Ovary (tissue), 9 donors: ENCODE results near the gene ITPKA. TPM values are rescaled to one million over a fixed set of nuclear protein-coding genes. Genes with fewer than 3 reads are reported as not detected.
"Not testable (repeated sequence)": the region's sequence is repeated elsewhere in the genome, so short reads cannot be mapped to it uniquely, and the experiment has no call there.

Source experiments
- DNase-seq, 5 donors: peaks; one replicate each; pipeline ENCODE4 v3.0.0-alpha.2; 2019 to 2020
- H3K27ac ChIP-seq, 2 donors: fragments of 200-600 bp; one replicate each; pipeline versions ENCODE4 v1.5.1 to v1.8.0; 2019 to 2022
- H3K27me3 ChIP-seq: fragments of 200-600 bp; one replicate; pipeline ENCODE4 v1.8.0; 2022
- H3K36me3 ChIP-seq: fragments of 200-600 bp; sonication (generic); one replicate; pipeline ENCODE4 v1.5.1; 2019
- H3K4me1 ChIP-seq: one replicate; pipeline ENCODE4 v1.8.1; 2013; ENCODE audit warnings: mild to moderate bottlenecking, moderate library complexity; ENCODE audit not compliant: insufficient read depth
- H3K4me3 ChIP-seq: fragments of 200-600 bp; sonication (generic); one replicate; pipeline ENCODE4 v1.5.1; 2017
- H3K9me3 ChIP-seq, 2 donors: fragments of 200-600 bp in 1 of 2; sonication (generic) in 1 of 2; one replicate each; pipeline versions ENCODE4 v1.5.1 to v1.8.1; 2013 to 2019; ENCODE audit warnings: mild to moderate bottlenecking in 1 of 2, moderate library complexity in 1 of 2
- CTCF ChIP-seq, 3 donors: fragments of 450-650 bp in 2 of 3; fragments of 200-600 bp in 1 of 3; IDR thresholded peaks; one replicate each; pipeline versions ENCODE4 v1.5.1 to v1.8.0; 2016 to 2022; ENCODE audit warnings: antibody characterized with exemption in 3 of 3, mild to moderate bottlenecking in 1 of 3
- EP300 ChIP-seq: sonication (generic); formaldehyde crosslinking; IDR thresholded peaks from one replicate; pipeline ENCODE4 v1.6.1; 2017; ENCODE audit warnings: antibody characterized with exemption
- POLR2A ChIP-seq: fragments of 450-650 bp; IDR thresholded peaks from one replicate; pipeline ENCODE4 v1.6.1; 2017; ENCODE audit warnings: antibody characterized with exemption, mild to moderate bottlenecking, moderate library complexity
- WGBS, 3 donors: extraction: QIAGEN DNeasy Blood & Tissue Kit in 1 of 3; methylation state at CpG; one replicate each; pipeline versions ENCODE4 v1.1.5 to v1.1.7; 2013 to 2017; 5-methylcytosine and 5-hydroxymethylcytosine counted together
- intact Hi-C, 4 donors: fragments of 100-400 bp; cut with DNase I; formaldehyde crosslinking; loops; one replicate each; pipeline versions ENCODE4 v1.11.0 to v1.15.1; 2022 to 2023
- polyA plus RNA-seq, 2 donors: library from polyadenylated mRNA; stranded (reverse); fragments of 200-250 nt in 1 of 2; fragments of 350-450 nt in 1 of 2; fragmentation: Illumina TruSeq in 1 of 2; extraction: RNeasy Lipid Tissue Mini Kit (QIAGEN cat#74804) in 1 of 2; gene quantifications; one replicate each; pipeline ENCODE4 v1.2.3, GENCODE V29; 2013 to 2014
- total RNA-seq, 7 donors: library from RNA; depleted of rRNA in 2 of 7; stranded (reverse); fragments of >200 nt in 2 of 7; fragmentation: NEBNext Ultra II Directional in 3 of 7; extraction: Animal tissue kit (Norgen Biotek cat#: 25700) in 3 of 7; gene quantifications; one replicate each; pipeline versions ENCODE4 v1.1.0 to v1.2.4, GENCODE V29; 2016 to 2023
- donor health status: DM: no; HTN: no; CAD: no; lungs with moderate emphysema.
- donor health status: DM: no; HTN: no; CAD: no.
- donor health status: Bipolar disorder and iron deficiency.
- donor health status: DM: yes; HTN: yes; CAD: no.
- donor health status: DM: no; HTN: no; CAD: no.
- donor health status: DM: yes; HTN: yes; CAD: no.

ITPKA gene
- total and polyA plus RNA-seq, 9 donors = 0.11 to 0.82 (median 0.48) TPM

- TF ChIP-seq POLR2A (no peak), EP300 (no peak), CTCF (IDR thresholded peaks at IDR 0.05) (peak in 1 of 3 donors; percentile 37)
- Histone ChIP-seq H3K9me3 (no peaks in the 10 kb centered on the region), H3K4me3 (no peak overlapping the region), H3K27ac (no peak overlapping the region), H3K27me3 (no peaks in the 10 kb centered on the region), H3K36me3 (no peaks in the 10 kb centered on the region), H3K4me1 (no peaks in the 10 kb centered on the region)
- 78 to 81% (median 80%) methylated on average over 8 of the region's 8 CpGs for WGBS, 3 donors
- intact Hi-C loops = no loop called here
- DNase-seq = no peak
These were observed 27.8 kb upstream of the ITPKA start for GRCh38 chr15:41465822-41466421.

GRCh38 chr15:41466711-41467110 is 27.0 kb upstream of the ITPKA start:
- no peak for DNase-seq
- Histone ChIP-seq H3K9me3 (no peaks in the 10 kb centered on the region), H3K4me1 (no peaks in the 10 kb centered on the region), H3K27ac (no peak overlapping the region), H3K4me3 (no peak overlapping the region), H3K36me3 (no peaks in the 10 kb centered on the region), H3K27me3 (no peaks in the 10 kb centered on the region)
- no peak for TF ChIP-seq CTCF (IDR thresholded peaks at IDR 0.05)
- WGBS, 3 donors = 68 to 85% (median 84%) methylated on average over 3 of the region's 3 CpGs
- intact Hi-C loops = no loop called here

- H3K27ac ChIP-seq, H3K4me1 ChIP-seq, intact Hi-C loops, H3K9me3 ChIP-seq, DNase-seq, H3K4me3 ChIP-seq, H3K27me3 ChIP-seq, H3K36me3 ChIP-seq: not testable (repeated sequence)
- 94 to 97% (median 96%) methylated on average over 6 of the region's 6 CpGs for WGBS, 3 donors
These were observed 24.0 kb upstream of the ITPKA start for GRCh38 chr15:41469644-41470043.

GRCh38 chr15:41473418-41473817 is 20.3 kb upstream of the ITPKA start:
- no peak for TF ChIP-seq POLR2A
- no peak for TF ChIP-seq CTCF (IDR thresholded peaks at IDR 0.05)
- TF ChIP-seq EP300 = no peak
- H3K36me3 ChIP-seq = no peaks in the 10 kb centered on the region
- 88 to 96% (median 91%) methylated on average over 11 of the region's 11 CpGs for WGBS, 3 donors
- DNase-seq = no peak
- H3K4me3 ChIP-seq = no peak overlapping the region
- no peaks in the 10 kb centered on the region for H3K9me3 ChIP-seq
- H3K27me3 ChIP-seq = no peaks in the 10 kb centered on the region
- intact Hi-C loops = no loop called here
- H3K4me1 ChIP-seq = no peaks in the 10 kb centered on the region
- no peak overlapping the region for H3K27ac ChIP-seq

- H3K27ac ChIP-seq = no peak overlapping the region
- no peak for TF ChIP-seq CTCF (IDR thresholded peaks at IDR 0.05)
- no peak for TF ChIP-seq EP300
- TF ChIP-seq POLR2A = no peak
- no peak overlapping the region for H3K4me3 ChIP-seq
- intact Hi-C loops = no loop called here
- whole genome bisulfite sequencing, 3 donors = 93 to 96% (median 94%) methylated on average over 8 of the region's 8 CpGs
- DNase-seq = no peak
- no peaks in the 10 kb centered on the region for H3K4me1 ChIP-seq
- H3K36me3 ChIP-seq = no peaks in the 10 kb centered on the region
- no peaks in the 10 kb centered on the region for H3K9me3 ChIP-seq
- H3K27me3 ChIP-seq = no peaks in the 10 kb centered on the region
These were observed 19.2 kb upstream of the ITPKA start for GRCh38 chr15:41474436-41474835.
